ENCODE results near the gene METTL4.

DNA sequence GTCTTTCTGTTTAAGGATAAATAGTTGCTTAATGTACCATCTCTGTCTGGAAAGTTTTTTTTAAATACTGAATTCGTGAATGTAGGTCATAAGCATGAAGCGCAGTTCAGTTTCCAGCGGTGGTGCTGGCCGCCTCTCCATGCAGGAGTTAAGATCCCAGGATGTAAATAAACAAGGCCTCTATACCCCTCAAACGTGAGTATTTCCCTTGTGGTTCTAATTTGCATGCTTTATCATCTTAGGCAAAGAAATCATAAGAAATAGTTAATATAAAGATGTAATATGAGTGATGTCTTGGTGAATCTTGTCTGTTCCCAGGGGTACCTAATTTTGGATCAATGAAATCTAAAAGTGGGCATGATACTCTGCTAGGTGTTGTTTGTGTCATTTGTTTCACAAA lies 1.6 kb upstream of the METTL4 start:
- no peak for TF ChIP-seq EZH2 (IDR thresholded peaks at IDR 0.05; ENCODE audit: borderline replicate concordance)
- TF ChIP-seq, protein P1, sequence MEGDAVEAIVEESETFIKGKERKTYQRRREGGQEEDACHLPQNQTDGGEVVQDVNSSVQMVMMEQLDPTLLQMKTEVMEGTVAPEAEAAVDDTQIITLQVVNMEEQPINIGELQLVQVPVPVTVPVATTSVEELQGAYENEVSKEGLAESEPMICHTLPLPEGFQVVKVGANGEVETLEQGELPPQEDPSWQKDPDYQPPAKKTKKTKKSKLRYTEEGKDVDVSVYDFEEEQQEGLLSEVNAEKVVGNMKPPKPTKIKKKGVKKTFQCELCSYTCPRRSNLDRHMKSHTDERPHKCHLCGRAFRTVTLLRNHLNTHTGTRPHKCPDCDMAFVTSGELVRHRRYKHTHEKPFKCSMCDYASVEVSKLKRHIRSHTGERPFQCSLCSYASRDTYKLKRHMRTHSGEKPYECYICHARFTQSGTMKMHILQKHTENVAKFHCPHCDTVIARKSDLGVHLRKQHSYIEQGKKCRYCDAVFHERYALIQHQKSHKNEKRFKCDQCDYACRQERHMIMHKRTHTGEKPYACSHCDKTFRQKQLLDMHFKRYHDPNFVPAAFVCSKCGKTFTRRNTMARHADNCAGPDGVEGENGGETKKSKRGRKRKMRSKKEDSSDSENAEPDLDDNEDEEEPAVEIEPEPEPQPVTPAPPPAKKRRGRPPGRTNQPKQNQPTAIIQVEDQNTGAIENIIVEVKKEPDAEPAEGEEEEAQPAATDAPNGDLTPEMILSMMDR (IDR thresholded peaks at IDR 0.05; ENCODE audit: poor library complexity): no peak
